Naive B cell (primary cell): ENCODE results near the gene TMOD1. TPM values are rescaled to one million over a fixed set of nuclear protein-coding genes. Genes with fewer than 3 reads are reported as not detected.
A peak's percentile ranks its signal among the peaks of the same experiment; 100 is the strongest.

Source experiments
- ATAC-seq, 2 donors: fragments of 150-1000 bp; cut with Tn5 transposase; 2 replicates each; pipeline ENCODE4 v1.10.0; 2021; ENCODE audit warnings: low read depth in 2 of 2, mild to moderate bottlenecking in 2 of 2, moderate library complexity in 2 of 2
- DNase-seq: peaks from one replicate; pipeline ENCODE4 v3.0.0; 2022
- H3K27ac Mint-ChIP-seq, 6 donors: one replicate each; pipeline ENCODE4 v1.8.0; 2020 to 2022; ENCODE audit warnings: mild to moderate bottlenecking in 6 of 6, mixed read lengths in 6 of 6, moderate library complexity in 5 of 6, inconsistent platforms in 2 of 6
- H3K27me3 Mint-ChIP-seq, 3 donors: one replicate each; pipeline ENCODE4 v1.8.0; 2021 to 2022; ENCODE audit warnings: mixed read lengths in 3 of 3, mild to moderate bottlenecking in 1 of 3
- H3K36me3 Mint-ChIP-seq, 2 donors: one replicate each; pipeline ENCODE4 v1.8.0; 2020 to 2022; ENCODE audit warnings: mixed read lengths in 2 of 2, inconsistent platforms in 1 of 2, mild to moderate bottlenecking in 1 of 2
- H3K4me1 Mint-ChIP-seq, 3 donors: one replicate each; pipeline ENCODE4 v1.8.0; 2020 to 2022; ENCODE audit warnings: mixed read lengths in 3 of 3, inconsistent platforms in 1 of 3, mild to moderate bottlenecking in 1 of 3, moderate library complexity in 1 of 3
- H3K4me3 Mint-ChIP-seq, 8 donors: one replicate each; pipeline ENCODE4 v1.8.0; 2020 to 2022; ENCODE audit warnings: mild to moderate bottlenecking in 8 of 8, mixed read lengths in 8 of 8, moderate library complexity in 8 of 8, inconsistent platforms in 2 of 8
- H3K9me3 Mint-ChIP-seq, 7 donors: one replicate each; pipeline ENCODE4 v1.8.0; 2020 to 2022; ENCODE audit warnings: mixed read lengths in 7 of 7, mild to moderate bottlenecking in 5 of 7, inconsistent platforms in 2 of 7, moderate library complexity in 1 of 7
- polyA plus RNA-seq, 6 donors: library from polyadenylated mRNA; unstranded; fragments of 300-500 nt; fragmentation: Illumina TruSeq; gene quantifications; one replicate each; pipeline ENCODE4 v1.2.3, GENCODE V29; 2021; ENCODE audit warnings: low read depth in 6 of 6

The TMOD1 gene
- polyA plus RNA-seq, 6 donors from 2014 or later = 2.0 to 7.8 (median 3.9) TPM

DNA sequence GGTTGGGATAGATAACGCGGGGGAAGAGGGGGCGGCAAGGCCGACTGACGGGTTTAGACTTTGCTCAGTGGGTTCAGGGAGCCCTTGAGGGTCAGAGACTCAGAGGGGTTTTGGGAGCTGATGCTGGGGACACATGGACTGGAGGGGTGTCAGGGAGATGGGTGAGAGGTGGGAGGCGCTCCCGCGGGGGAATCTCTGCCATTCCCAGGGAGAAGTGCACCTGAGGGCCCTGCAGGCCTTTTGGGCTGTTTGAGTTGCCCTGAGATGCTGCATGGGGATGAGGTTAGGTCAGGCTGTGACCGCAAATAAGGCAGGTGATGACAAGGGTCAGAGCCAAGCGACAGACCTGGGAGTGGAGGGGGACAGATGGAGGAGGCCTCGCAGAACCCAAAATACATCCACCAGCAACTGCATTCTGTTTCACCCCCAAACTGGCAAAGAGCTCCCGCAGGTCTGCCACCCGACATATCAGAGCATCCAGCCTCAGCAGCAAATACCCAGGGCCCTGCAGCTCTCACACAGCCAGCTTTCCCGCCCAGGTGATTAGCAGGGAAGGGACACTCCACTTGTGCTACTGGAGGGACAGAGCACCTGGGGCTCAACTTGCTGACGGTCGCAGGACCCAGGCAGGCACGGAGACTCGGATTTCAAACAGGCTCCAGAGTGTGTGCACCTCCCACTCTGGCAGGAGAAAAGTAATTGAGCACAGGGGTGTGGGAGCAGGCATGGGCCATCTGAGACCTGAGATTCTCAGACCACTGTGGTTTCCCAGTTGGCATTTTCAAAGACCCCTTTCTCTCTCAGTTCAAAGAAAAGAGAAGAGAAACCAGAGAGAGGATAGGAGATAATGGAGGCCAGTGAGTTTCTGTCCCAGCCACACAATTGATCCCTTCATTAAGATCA is 26.4 kb downstream of the TMOD1 start:
- H3K36me3 Mint-ChIP-seq = no peaks in the 10 kb centered on the region
- peaks cover 4 to 19% (median 10%) of the 10 kb centered on the region in 3 donors for H3K27me3 Mint-ChIP-seq
- no peak for DNase-seq
- no peaks in the 10 kb centered on the region for H3K4me1 Mint-ChIP-seq
- H3K27ac Mint-ChIP-seq = peak overlapping the region in 1 of 6 donors; percentile 49
- H3K4me3 Mint-ChIP-seq = no peak overlapping the region
- no peak for ATAC-seq
- H3K9me3 Mint-ChIP-seq = peaks cover 0 to 2% (median 0%) of the 10 kb centered on the region in 7 donors

DNA sequence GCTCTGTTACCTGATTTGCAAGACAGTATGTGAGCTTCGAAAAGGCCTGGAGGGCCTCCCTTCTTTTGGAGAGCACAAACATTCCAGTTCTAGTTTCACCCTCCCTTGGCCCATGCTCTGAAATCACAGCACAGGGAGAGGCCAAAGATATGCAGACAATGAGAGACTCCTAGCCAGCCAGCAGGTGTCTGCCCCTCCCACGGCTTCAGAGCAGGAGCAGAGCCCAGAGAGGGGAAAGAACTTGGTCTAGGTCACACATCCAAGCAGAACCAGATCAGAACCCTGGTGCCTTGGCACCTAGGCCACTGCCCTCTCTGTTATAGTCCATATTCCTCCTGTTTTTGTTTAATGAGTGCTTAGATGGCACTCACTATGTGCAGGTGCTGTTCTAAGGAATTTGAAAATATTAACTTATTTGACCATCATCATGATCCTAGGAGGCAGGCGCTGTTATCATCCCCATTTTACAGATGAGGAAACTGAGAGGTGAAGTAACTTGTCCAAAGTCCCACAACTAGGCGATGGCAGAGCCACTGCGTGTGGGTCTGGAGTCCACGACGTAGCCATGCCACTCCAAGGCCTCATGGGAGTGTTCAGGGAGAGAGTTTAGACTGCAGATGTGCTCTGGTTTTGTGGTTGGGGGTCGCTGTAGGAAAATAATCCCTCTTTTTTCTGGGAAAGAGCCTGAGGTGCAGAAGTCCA is 27.2 kb downstream of the TMOD1 start:
- Mint-ChIP-seq H3K4me3 (peak overlapping the region in 1 of 8 donors; percentile 29), H3K36me3 (no peaks in the 10 kb centered on the region), H3K9me3 (peaks cover 0 to 2% (median 0%) of the 10 kb centered on the region in 7 donors), H3K4me1 (no peaks in the 10 kb centered on the region), H3K27me3 (peaks cover 4 to 19% (median 10%) of the 10 kb centered on the region in 3 donors), H3K27ac (no peak overlapping the region)
- ATAC-seq = no peak
- no peak for DNase-seq

DNA sequence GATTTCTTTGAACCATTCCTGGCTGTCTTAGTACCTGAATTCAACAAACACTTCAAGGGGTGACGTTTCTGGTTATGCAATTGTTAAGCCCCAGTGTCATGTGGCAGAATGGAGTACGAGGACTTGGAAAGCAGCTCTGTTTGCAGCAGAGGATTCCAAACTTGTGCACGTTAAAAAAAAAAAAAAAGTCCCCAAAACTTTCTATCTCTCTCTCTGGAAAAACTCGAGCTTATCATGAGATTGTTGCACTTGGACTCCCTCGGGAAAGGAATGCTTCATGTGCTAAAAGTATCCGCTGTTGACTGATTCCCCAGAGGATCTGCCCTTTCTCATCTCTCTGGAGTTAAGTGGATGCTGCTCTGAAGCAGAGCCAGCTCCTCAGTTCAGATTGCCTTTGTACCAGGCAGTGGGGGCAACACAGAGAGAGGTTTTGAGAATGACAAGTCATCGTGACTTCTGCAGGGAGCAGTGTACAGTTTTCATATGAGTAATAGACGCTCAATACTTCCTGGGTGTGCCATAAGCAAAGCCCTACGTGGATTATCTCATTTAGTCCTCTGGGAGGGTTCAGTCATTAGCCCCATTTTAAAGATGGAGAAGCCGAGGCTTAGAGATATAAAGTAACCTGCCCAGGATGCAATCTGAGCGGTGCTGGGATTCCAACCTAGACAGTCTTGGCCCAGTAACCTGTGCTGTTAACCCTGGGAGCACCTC is 28.1 kb downstream of the TMOD1 start:
- peaks cover 8 to 14% (median 14%) of the 10 kb centered on the region in 3 donors for H3K27me3 Mint-ChIP-seq
- H3K27ac Mint-ChIP-seq = no peak overlapping the region
- no peaks in the 10 kb centered on the region for H3K36me3 Mint-ChIP-seq
- ATAC-seq = no peak
- peak overlapping the region in 1 of 8 donors; percentile 42 for H3K4me3 Mint-ChIP-seq
- no peak for DNase-seq
- peaks cover 0 to 2% (median 0%) of the 10 kb centered on the region in 7 donors for H3K9me3 Mint-ChIP-seq
- no peaks in the 10 kb centered on the region for H3K4me1 Mint-ChIP-seq

DNA sequence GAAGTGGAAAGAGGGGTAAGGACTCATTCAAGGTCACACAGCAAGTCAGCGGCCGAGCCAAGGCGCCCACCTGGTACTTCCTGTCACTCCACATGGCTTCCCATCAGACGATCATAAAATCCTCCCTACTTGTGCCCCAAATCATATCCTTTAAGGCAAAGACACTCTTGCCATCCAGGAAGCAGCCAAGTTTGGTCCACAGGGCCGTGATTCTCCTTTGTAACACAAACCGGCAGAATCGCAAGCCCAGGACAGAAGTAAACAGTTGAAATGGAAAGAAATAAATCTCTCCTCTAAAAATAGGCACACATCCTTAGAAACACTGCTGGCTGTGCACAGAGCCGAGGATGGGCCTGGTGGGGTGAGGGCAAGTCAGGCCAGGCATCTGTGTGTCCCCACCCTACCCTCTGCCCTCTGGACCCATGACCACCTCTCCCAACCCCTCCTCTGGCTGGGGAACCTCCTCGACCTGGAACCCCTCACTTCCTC is 30.5 kb downstream of the TMOD1 start:
- Mint-ChIP-seq H3K4me3 (no peak overlapping the region), H3K27ac (no peak overlapping the region), H3K4me1 (no peaks in the 10 kb centered on the region), H3K36me3 (no peaks in the 10 kb centered on the region), H3K9me3 (peaks cover 0 to 5% (median 0%) of the 10 kb centered on the region in 7 donors), H3K27me3 (peaks cover 20 to 28% (median 22%) of the 10 kb centered on the region in 3 donors)
- DNase-seq (no peak), ATAC-seq (no peak)

DNA sequence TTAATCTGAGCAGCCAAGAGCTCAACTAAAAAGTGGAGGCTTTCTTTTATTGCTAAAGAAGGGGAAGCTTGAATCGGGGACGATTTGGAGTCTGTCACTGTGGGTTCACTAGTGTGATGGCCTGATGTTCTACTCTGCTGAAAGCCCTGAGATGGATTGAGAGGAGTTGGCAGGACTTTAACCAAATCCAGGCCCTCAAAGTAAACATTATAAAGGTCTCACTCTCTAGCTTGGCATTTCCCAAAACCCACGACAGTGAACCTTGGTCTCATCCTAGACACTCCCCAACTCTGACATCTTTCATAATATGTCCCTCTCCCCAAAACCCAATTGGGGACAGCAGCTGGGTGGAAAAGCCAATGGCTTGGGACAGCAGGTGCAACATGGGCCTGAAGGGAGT is 32.7 kb downstream of the TMOD1 start:
- Mint-ChIP-seq H3K4me1 (no peaks in the 10 kb centered on the region), H3K27ac (no peak overlapping the region), H3K36me3 (no peaks in the 10 kb centered on the region), H3K27me3 (peaks cover 11 to 30% (median 18%) of the 10 kb centered on the region in 3 donors), H3K4me3 (no peak overlapping the region), H3K9me3 (peaks cover 0 to 5% (median 0%) of the 10 kb centered on the region in 7 donors)
- DNase-seq (no peak), ATAC-seq (no peak)

DNA sequence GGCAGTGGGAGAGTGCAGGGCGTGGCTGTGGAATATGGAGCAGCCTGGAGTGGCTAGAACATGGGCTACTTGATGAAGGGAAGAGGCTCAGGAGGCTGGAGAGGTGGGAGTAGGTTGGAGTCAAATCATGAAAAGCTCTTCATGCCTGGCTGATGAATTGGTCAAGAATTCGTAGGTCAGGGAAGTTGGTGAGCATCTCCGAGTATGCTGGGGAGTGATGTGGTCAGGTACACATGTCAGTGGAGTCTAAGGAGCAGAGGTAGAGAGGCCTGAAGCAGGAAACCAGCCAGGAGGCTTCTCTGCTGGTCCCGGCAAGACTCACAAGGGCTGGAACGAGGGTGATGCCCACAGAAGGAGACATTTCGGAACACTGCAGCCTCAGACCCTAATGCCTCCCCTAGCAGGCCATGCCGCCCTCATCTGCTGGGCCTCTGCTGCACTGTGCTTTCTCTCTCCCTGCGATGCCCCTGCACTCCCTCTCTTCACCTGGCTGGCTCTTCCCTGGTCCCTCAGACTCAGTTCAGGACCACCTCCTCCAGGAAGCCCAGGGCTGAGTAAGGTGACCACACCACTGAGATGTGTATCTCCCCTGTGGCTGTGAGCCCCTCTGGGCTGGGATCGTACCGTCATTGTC is 33.6 kb downstream of the TMOD1 start:
- peak overlapping the region in 1 of 6 donors; percentile 71 for H3K27ac Mint-ChIP-seq
- no peaks in the 10 kb centered on the region for H3K4me1 Mint-ChIP-seq
- no peak overlapping the region for H3K4me3 Mint-ChIP-seq
- DNase-seq (no peak), ATAC-seq (no peak)
- H3K9me3 Mint-ChIP-seq = peaks cover 0 to 5% (median 0%) of the 10 kb centered on the region in 7 donors
- H3K27me3 Mint-ChIP-seq = peaks cover 11 to 30% (median 18%) of the 10 kb centered on the region in 3 donors
- H3K36me3 Mint-ChIP-seq = no peaks in the 10 kb centered on the region

DNA sequence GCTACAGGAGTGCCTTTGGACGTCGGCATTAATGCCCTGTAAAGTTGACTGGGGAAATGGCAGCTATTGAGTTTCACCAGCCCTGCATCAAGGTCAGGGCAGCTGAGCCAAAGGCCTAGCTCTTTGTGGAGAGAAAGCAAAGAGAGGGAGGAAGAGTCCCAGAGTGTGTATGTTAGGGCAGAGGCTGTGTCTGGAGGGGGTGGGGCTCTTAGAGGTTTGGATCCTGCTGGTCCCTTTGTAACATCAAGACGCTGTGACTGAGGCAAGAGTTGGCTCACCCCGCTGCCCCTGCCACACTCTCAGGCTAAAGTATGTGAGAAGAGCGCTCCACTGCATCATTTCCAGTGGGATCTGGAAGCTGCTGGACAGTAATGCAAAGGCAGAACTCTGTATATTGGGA is 34.3 kb downstream of the TMOD1 start:
- DNase-seq = no peak
- Mint-ChIP-seq H3K27ac (no peak overlapping the region), H3K36me3 (no peaks in the 10 kb centered on the region), H3K4me3 (no peak overlapping the region), H3K4me1 (no peaks in the 10 kb centered on the region), H3K9me3 (peaks cover 0 to 5% (median 0%) of the 10 kb centered on the region in 7 donors), H3K27me3 (peaks cover 11 to 31% (median 18%) of the 10 kb centered on the region in 3 donors)
- no peak for ATAC-seq

DNA sequence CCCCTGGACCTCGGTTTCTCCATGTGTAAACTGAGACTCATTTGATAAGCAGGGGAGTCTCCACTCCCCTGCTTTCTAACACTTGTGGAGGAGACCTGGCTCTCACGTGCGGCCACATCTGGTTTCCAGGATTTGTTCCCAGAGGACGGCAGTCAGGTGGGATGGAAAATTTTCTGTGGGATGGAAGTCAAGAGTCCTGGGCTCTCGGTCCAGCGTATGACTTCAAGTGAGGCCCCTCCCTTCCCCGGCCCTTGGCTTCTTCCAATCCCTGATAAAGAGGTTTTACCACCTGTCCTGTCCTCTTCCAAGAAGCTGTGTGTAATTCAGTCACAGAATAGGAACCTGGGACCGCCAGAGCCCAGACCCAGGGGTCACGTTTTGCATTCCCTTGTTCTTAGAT is 35.0 kb downstream of the TMOD1 start:
- H3K4me3 Mint-ChIP-seq = no peak overlapping the region
- H3K9me3 Mint-ChIP-seq = peaks cover 0 to 5% (median 0%) of the 10 kb centered on the region in 7 donors
- no peak for ATAC-seq
- no peak overlapping the region for H3K27ac Mint-ChIP-seq
- no peaks in the 10 kb centered on the region for H3K4me1 Mint-ChIP-seq
- no peaks in the 10 kb centered on the region for H3K36me3 Mint-ChIP-seq
- peaks cover 11 to 31% (median 18%) of the 10 kb centered on the region in 3 donors for H3K27me3 Mint-ChIP-seq
- DNase-seq = no peak

DNA sequence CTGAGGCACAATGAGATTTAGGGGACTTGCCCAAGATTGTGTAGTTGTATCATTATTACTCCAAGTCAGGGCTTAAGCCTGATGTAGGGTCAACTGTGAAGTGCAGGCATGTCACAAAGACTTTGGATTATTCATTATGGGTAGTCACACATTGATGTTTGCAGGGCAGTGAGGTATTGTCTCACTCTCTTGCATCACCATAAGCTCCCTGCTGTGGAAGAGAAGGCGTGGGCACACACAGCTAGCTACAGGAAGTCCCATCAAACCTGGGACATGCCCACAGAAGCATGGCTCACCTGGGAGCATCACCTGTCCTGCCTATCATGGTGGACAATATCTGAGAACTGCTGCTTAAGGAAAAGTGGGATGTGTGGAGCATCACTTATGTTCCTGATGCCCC is 42.1 kb downstream of the TMOD1 start:
- Mint-ChIP-seq H3K4me3 (no peak overlapping the region), H3K27ac (no peak overlapping the region), H3K27me3 (peaks cover 10 to 27% (median 12%) of the 10 kb centered on the region in 3 donors), H3K4me1 (no peaks in the 10 kb centered on the region), H3K36me3 (no peaks in the 10 kb centered on the region), H3K9me3 (peaks cover 0 to 1% (median 0%) of the 10 kb centered on the region in 7 donors)
- ATAC-seq (no peak), DNase-seq (no peak)

DNA sequence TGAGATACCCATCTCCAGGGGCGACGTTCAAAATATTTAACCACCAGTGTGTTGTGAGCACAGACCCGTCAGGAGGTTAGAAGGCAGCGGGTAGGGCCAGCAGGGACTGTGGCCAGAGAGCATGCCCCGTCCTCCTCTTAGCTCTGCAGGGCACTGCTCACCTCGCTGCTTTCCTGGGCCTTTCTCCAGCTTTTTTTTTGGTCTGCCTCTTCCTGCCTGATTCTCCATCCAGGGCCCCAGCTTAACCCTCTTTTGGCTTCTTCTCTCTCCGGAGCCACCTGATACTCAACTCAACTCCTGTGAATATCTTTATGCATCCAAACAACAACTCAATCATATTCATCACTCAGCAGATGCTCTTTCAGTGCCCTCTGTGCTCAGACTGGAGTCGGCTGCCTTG is 44.0 kb downstream of the TMOD1 start:
- Mint-ChIP-seq H3K4me1 (no peaks in the 10 kb centered on the region), H3K4me3 (no peak overlapping the region), H3K27me3 (peaks cover 7 to 39% (median 26%) of the 10 kb centered on the region in 3 donors), H3K27ac (no peak overlapping the region), H3K9me3 (peaks cover 0 to 2% (median 0%) of the 10 kb centered on the region in 7 donors), H3K36me3 (no peaks in the 10 kb centered on the region)
- no peak for DNase-seq
- ATAC-seq = no peak

DNA sequence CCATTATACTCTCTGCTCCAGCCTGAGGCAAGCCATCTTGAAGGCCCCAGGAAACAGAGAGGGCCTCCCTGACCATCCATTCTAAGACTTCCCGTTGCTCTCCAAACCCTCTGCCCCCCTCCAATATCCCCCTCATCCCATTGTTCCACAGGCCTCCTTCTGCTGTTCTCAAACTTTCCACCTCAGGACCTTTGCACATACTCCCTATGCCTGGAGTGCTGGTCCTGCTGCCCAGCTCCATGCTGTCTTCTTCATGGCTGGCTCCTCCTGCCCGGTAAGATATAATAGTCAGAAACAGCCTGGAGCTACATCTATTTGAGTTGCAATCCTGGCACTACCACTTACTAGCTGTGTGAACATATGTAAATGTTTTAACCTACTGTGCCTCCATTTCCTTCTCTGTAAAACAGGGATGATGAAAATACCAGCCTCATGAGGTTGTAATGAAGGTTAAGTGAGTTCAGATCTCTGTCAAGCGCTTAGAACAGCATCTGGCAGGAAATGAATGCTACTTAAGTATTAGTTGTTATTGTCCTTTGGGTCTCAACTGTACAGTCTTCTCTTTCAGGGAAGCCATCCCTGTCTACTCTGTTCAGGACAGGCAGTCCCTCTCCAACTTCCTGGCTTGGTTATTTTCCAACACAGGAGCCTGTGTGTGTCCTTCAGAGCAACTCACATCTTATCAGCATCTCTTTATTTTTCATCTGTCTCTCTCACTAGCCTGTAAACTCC is 45.8 kb downstream of the TMOD1 start:
- ATAC-seq (no peak), DNase-seq (no peak)
- peak overlapping the region in 1 of 8 donors; percentile 18 for H3K4me3 Mint-ChIP-seq
- H3K4me1 Mint-ChIP-seq = no peaks in the 10 kb centered on the region
- peak overlapping the region in 1 of 6 donors; percentile 93 for H3K27ac Mint-ChIP-seq
- H3K36me3 Mint-ChIP-seq = no peaks in the 10 kb centered on the region
- peaks cover 10 to 42% (median 34%) of the 10 kb centered on the region in 3 donors for H3K27me3 Mint-ChIP-seq
- peaks cover 0 to 2% (median 0%) of the 10 kb centered on the region in 7 donors for H3K9me3 Mint-ChIP-seq

DNA sequence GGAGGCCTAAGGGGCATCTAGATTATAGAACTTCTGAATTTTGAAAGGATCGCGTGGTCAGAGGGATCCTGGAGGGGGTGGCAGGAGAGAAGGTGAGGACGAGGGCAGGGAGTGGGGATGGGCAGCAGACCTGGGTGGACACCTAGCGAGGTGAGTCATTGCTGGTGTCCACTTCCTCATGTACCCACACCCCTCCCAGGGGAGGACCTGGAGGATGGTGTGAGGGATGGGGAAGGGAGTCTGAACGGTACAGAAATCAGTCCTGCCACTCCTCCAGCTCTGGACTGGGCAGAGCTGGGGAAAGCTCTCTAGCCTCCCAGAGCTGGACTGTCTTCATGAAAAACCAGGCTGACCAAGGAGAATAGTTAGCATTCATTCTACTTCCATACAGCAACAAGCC is 46.9 kb downstream of the TMOD1 start:
- Mint-ChIP-seq H3K27me3 (peaks cover 16 to 47% (median 35%) of the 10 kb centered on the region in 3 donors), H3K36me3 (no peaks in the 10 kb centered on the region), H3K27ac (no peak overlapping the region), H3K4me3 (no peak overlapping the region), H3K9me3 (peaks cover 0 to 2% (median 0%) of the 10 kb centered on the region in 7 donors), H3K4me1 (no peaks in the 10 kb centered on the region)
- DNase-seq (no peak), ATAC-seq (no peak)
